Activated CD8-positive, alpha-beta memory T cell treated with anti-CD3 and anti-CD28 coated beads, Interleukin-2, amount 50 U/mL, for 24 hours (primary cell): Measurements from ENCODE around the gene CDHR2.

Experiments
- DNase-seq: peaks from one replicate; pipeline ENCODE4 v3.0.0-alpha.2; 2020; ENCODE audit errors: extremely low read depth

Gene CDHR2, protein sequence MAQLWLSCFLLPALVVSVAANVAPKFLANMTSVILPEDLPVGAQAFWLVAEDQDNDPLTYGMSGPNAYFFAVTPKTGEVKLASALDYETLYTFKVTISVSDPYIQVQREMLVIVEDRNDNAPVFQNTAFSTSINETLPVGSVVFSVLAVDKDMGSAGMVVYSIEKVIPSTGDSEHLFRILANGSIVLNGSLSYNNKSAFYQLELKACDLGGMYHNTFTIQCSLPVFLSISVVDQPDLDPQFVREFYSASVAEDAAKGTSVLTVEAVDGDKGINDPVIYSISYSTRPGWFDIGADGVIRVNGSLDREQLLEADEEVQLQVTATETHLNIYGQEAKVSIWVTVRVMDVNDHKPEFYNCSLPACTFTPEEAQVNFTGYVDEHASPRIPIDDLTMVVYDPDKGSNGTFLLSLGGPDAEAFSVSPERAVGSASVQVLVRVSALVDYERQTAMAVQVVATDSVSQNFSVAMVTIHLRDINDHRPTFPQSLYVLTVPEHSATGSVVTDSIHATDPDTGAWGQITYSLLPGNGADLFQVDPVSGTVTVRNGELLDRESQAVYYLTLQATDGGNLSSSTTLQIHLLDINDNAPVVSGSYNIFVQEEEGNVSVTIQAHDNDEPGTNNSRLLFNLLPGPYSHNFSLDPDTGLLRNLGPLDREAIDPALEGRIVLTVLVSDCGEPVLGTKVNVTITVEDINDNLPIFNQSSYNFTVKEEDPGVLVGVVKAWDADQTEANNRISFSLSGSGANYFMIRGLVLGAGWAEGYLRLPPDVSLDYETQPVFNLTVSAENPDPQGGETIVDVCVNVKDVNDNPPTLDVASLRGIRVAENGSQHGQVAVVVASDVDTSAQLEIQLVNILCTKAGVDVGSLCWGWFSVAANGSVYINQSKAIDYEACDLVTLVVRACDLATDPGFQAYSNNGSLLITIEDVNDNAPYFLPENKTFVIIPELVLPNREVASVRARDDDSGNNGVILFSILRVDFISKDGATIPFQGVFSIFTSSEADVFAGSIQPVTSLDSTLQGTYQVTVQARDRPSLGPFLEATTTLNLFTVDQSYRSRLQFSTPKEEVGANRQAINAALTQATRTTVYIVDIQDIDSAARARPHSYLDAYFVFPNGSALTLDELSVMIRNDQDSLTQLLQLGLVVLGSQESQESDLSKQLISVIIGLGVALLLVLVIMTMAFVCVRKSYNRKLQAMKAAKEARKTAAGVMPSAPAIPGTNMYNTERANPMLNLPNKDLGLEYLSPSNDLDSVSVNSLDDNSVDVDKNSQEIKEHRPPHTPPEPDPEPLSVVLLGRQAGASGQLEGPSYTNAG (N-terminal part only)

GRCh38 chr5:176548967-176549444, at the start of gene CDHR2:
Gene CDHR2, plus strand, starts transcription at chr5:176549342. Its CDS starts 16,011 bp downstream, at chr5:176565353.
- DNase-seq, result no peak

GRCh38 chr5:176500511-176500910, 48.6 kb upstream of the CDHR2 start:
- no peak for DNase-seq

DNA sequence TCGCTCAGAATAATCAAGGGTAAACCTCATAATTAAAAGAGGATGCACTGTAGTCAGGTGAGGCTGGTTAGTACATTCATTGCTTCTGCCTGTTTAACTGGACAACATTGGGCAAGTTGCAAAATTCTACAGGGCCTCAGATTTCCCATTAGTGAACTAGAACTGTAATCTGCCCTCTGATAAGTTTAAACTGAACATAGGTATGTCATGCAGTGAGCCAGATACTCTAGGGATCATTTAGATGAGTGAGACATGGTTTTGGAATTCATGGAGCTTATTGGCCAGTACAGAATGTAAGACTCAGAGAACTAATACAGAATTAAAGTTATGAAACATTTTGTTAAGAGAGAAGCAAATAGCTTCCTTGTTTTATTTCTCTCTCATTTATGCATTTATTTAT, 47.8 kb upstream of the CDHR2 start:
- DNase-seq, result no peak

GRCh38 chr5:176503496-176503895, 45.6 kb upstream of the CDHR2 start:
- no peak for DNase-seq

DNA sequence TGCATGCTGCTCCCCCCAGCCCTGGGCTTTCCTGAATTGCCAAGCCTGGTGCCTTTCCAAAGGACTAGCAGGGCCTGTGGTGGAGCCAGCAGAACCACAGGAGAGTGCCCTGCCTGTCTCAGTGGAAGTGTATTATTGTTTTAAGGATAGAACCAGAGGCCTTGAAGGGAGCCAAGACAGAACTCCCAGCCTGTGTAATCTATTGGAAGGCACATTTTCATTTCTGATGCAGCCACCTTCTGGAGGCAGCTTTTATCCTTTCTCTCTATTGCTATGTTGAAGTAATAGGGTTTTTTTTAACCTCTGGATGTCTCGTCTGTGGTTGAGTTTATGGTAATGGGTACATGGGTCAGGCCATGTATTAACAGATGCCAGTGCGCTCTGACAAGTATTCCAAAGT, 41.2 kb upstream of the CDHR2 start:
- no peak for DNase-seq

DNA sequence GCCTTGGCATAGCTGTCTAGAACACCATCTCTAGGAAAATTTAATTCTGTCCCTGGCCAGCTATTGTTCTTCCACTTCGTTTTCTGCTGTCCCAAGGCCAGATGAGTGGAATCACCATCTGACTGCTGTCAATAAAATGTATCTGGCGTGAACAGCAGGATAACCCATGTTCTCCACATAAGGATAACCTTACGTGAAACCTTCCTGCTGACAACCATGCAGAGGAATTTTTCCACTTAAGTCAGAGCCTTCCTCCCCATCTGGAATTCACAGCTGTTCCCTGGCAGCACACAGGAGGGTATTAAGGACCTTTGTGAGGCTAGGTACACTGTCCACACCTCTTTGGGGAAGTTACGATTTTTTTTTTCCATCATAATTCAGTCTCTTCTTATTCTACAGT, 40.5 kb upstream of the CDHR2 start:
- no peak for DNase-seq

GRCh38 chr5:176513788-176514187, 35.4 kb upstream of the CDHR2 start:
- DNase-seq, result no peak

DNA sequence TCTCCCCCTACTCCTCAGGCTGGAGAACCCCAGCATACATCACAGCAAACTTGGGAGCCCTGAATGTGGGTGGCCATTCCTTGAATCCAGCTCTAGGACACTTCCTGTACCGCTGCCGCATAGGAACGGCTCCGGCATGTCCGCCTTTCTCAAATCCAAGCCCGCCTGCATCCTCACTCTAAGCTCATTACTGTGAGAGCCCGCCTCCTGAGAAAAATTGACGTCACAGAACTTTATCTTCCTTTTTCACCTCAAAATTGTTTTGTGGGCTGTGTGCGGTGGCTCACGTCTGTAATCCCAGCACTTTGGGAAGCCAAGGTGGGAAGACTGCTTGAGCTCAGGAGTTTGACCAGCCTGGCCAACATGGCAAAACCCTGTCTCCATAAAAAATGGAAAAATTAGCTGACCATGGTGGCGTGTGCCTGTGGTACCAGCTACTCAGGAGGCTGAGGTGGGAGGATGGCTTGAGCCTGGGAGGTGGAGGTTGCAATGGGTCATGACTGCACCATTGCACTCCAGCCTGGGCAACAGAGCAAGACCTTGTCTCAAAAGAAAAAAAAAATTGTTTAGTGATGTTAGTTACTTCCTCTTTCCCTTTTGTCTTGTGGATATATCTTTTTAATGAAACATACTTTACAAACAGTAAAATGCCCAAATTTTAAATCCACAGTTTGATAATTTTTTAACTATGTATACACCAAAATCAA, 34.7 kb upstream of the CDHR2 start:
- no peak for DNase-seq

GRCh38 chr5:176515396-176515795, 33.7 kb upstream of the CDHR2 start:
- DNase-seq, result no peak

- no peak for DNase-seq
These were observed 32.0 kb upstream of the CDHR2 start for GRCh38 chr5:176517053-176517661.

- no peak for DNase-seq
These were observed 29.1 kb upstream of the CDHR2 start for GRCh38 chr5:176519810-176520720.

DNA sequence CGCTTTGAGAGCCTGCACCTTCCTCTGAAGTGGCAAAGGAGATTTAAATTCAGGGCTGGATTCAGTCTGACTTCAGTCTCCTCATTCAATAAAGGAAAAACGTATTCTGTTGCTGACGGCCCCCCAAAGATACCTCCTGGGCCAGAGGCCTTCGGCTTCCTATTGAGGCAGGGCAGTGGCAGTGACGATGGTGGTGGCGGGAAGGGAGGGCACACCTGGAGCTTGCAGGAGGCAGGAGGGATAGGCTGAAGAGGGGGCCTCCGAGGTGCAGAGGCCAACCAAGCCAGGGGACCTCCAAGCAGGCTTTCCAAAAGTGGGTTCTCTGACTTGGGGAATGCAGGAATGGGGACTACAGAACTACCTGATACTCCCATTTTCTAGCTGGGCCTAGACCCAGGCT, 27.9 kb upstream of the CDHR2 start:
- DNase-seq, result no peak

GRCh38 chr5:176521699-176522263, 27.4 kb upstream of the CDHR2 start:
- no peak for DNase-seq

GRCh38 chr5:176524138-176524537, 25.0 kb upstream of the CDHR2 start:
- no peak for DNase-seq

DNA sequence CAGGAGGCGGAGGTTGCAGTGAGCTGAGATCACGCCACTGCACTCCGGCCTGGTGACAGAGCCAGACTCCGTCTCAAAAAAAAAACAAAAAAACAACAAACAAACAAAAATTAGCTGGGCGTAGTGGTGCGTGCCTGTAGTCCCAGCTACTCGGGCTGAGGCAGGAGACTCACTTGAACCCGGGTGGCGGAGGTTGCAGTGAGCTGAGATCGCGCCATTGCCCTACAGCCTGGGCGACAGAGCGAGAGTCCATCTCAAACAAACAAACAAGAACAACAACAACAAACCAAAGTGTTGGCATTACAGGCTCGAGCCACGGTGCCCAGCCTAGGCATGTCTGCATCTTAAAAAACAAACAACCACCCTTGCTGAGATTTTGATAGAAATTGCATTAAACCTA, 24.2 kb upstream of the CDHR2 start:
- no peak for DNase-seq

- DNase-seq, result no peak
These were observed 23.5 kb upstream of the CDHR2 start for GRCh38 chr5:176525677-176526076.

DNA sequence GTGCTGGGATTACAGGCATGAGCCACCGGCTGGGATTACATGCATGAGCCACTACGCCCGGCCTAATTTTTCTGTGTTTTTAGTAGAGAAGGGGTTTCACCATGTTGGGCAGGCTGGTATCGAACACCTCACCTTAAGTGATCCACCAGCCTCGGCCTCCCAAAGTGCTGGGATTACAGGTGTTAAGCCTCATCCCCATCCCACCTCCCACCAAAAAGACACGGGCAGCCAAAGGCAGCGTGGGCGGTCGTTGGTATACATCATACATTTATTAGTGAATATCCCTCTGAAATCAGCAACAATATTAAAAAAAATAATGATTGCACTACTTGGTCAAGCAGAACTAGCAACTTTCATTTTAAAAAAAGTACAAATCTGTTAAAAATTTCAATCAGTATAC, 22.7 kb upstream of the CDHR2 start:
- no peak for DNase-seq

GRCh38 chr5:176527246-176528222, 21.6 kb upstream of the CDHR2 start:
- no peak for DNase-seq
